HS-5 (cell line): ENCODE data around the gene DLGAP4.
"Not testable (repeated sequence)": the region's sequence is repeated elsewhere in the genome, so short reads cannot be mapped to it uniquely, and the experiment has no call there.

Source experiments
- DNase-seq: peaks from one replicate; pipeline ENCODE4 v3.0.0-alpha.2; 2012; ENCODE audit warnings: low read depth

The DLGAP4 gene

DNA sequence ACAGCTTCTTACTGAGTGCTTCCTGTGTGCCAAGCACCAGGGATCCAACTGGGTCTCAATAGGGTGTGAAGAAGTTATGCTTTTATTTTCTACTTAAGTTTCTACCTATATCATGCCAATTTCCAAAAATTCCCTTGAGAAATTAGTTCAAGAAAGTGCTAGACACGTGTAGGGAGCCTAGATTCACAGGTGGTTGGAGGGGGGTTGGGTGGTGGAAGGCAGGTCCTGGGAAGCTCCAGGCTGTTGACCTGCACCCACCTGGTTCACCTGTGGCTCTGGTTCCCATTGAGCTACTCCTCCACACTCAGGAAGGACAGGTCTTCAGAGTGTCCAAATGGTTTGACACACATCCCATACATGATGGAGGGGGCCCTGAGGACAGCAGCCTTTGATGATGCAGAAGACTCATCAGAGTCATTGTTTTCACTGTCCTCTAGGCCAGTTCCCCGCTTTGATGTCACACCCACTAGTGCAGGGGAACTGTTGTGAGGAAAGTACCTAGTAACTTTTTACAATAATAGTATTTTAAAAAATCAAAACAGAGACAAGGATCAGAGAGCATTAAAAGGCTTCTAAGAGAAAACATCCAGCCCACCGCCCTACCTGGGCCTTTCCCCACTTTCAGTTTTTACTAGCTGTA, 195.3 kb downstream of the DLGAP4 start:
- no peak for DNase-seq

DNA sequence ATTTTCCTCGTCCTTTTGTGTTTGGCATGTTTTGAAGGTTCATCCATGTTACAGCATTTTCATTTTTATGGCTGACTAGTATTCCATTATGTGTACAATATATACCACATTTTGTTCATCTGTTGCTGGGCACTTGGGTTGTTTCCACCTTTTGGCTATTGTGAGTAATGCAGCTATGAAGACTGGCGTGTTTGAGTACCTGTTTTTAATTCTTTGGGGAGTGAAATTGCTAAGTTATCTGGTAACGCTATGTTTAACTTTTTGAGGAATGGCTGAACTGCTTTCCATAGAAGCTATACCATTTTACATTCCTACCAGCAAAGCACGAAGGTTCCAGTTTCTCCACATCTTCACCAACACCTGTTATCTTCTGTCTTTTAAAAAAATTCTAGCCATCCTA, 198.2 kb downstream of the DLGAP4 start:
- DNase-seq, result no peak

DNA sequence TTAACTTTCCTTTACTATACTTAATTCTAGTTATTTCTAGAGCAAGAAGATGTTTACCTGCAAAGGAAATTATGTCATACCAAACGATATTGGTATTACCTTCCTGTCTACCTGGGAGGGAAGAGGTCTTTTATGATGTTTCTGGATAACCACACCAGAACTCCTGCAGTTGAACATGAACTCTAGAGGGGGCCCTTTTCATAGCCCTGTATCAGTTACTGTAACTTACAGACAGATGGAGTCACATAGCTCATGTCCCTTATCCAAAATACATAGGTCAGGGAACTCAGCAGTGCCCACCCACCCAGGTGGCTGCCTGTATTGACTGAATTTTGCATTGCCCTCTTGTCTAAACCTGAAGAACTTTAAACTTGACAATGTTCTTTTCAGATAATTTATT, 200.1 kb downstream of the DLGAP4 start:
- no peak for DNase-seq

DNA sequence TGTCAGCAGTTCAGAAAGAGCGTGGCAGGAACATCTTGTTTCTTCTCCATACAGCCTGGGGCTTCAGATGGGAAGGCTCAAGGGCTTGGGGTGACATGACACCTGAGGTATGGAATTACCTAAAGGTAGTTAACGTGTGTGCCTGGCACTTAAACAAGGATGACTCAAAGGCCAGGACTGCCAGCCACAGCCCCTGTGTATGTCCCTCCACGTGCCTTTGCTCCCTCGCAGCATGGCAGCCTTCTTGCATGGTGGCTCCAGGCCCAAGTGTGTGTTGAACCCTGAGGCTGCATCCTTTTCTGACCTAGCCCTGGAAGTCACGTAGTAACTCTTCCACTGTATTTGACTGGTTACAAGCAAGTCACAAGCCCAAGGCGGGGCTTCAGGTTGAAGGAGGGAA, 201.6 kb downstream of the DLGAP4 start:
- DNase-seq, result no peak

DNA sequence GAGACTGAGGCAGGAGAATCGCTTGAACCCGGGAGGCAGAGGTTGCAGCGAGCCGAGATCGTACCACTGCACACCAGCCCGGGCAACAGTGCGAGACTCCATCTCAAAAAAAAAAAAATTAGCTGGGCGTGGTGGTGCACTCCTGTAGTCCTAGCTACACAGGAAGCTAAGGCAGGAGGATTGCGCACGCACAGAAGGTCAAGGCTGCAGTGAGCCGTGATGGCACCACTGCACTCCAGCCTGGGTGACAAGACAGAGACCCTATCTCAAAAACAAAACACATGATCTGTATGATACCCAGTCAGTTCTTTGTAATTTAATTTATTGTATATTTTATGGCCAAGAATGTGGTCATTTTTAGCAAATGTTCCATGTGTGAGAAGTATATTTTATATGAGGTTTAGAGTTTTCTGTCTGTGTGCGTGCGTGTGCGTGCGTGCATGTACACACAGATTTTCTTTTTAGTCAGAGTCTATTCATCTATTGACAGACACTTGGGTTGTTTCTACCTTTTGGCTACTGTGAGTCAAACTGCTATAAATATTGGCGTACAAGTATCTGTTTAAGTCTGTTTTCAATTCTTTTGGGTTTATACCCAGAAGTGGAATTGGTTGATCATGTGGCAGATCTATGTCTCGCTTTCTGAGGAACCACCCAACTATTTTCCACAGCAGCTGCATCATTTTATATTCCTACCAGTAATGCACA, 213.0 kb downstream of the DLGAP4 start:
- no peak for DNase-seq

DNA sequence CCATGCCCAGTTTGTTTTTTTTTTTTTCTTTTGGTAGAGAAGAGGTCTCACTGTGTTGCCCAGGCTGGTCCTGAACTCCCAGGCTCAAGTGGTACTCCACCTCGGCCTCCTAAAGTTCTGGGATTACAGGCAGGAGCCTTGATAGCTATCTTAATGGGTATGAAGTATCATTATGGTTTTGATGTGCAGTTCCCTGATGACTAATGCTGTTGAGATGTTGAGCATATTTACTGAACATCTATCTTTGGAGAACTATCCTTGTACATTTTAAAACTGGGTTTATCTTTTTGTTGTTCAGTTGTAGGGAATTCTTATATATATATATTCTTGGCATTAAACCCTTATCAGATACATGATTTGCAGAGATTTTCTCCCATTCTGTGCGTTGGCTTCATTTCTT, 213.8 kb downstream of the DLGAP4 start:
- no peak for DNase-seq

DNA sequence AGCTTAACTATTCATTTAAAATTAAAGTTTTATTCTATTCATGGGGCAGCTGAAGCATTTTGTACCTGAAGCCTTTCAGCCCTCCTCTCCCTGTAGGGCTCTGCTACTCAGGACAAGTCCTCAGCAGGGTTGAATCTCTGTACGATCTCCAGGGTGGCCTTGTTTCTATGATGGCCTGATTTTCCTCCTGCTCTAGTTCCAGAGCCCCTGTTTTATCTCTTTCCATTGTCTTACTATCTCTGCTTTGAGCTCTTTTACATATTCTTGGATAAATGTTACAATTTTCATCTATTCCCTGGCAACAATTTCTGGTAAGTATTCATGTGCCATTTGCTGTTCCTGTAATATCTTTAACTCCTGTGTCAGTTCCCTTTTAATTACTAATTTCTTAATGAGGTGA, 215.4 kb downstream of the DLGAP4 start:
- DNase-seq, result no peak

DNA sequence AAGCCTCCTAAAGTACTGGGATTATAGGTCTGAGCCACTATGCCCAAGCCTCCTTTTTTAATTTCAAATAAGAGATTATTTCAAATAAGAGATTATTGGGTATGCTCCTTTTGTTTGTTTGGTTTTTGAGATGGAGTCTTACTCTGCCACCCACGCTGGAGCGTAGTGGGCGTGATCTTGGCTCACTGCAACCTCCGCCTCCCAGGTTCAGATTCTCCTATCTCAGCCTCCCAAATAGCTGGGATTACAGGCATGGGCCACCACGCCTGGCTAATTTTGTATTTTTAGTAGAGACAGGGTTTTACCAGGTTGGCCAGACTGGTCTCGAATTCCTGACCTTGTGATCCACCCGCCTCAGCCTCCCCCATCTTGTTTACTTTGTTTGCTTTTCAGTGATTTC, 216.3 kb downstream of the DLGAP4 start:
- not testable (repeated sequence) for DNase-seq

DNA sequence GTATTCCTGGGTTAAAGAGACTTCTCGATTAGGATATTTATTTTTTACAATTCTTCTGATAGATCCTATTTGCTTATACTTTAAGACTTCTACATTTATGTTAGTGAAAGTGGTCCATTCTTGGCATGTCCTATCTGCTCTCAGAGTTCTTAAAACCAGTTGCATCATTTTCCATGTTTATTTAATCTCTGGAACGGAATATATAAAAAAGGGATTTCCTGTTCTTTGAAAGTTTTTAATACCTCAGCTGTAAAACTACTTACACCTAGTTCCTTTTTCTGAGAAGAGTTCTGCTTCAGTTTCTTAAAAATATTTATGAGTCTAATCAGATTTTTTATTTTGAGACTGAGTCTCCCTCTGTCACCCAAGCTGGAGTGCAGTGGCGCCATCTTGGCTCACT, 217.2 kb downstream of the DLGAP4 start:
- no peak for DNase-seq

DNA sequence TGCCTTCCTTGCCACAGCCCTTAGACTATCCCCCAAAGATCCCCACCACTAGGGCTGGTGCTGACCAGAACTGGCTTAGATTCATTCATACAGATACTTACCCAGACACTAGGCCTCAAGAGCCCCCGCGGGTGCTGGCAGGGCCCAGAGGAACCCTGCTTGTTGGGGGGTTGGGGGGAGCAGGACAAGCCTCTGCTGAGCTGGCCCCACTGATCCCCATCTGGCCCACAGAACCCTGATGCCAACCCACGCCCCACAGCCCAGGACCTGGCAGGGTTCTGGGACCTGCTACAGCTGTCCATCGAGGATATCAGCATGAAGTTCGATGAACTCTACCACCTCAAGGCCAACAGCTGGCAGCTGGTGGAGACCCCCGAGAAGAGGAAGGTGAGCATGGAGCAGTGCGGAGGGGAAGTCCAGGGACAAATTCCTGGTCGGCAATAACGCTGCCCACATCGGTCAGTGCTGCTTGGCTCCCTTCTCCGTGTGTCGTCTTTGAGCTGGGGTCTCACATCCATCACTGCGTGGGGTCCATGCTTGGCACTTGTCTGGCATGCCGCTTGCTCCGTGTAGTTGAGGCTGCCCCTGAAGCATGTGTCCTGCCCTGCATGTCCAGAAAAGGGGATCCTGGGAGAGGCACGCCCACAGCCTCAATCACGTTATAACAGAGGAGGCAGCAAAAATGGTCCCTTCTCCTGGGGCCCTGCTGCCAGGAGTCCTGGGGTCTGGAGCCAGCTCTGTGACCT, 219.7 kb downstream of the DLGAP4 start:
- no peak for DNase-seq

DNA sequence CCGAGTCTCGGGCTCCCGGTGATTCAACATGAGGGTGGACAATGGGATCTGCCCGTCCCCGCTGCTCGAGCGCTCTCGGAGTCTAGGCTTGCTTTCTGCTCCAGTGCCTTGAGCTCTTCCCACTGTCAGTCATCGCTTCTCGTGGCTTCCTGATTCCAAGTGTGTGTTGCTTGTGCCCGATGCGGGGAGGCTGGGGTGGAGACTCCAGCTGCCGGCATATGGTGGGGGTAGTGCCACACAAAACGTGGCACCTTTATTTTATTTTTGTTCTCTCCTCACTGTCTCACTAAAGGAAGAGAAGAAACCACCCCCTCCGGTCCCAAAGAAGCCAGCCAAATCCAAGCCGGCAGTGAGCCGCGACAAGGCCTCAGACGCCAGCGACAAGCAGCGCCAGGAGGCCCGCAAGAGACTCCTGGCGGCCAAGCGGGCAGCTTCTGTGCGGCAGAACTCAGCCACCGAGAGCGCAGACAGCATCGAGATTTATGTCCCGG, 220.4 kb downstream of the DLGAP4 start:
- DNase-seq, result no peak

DNA sequence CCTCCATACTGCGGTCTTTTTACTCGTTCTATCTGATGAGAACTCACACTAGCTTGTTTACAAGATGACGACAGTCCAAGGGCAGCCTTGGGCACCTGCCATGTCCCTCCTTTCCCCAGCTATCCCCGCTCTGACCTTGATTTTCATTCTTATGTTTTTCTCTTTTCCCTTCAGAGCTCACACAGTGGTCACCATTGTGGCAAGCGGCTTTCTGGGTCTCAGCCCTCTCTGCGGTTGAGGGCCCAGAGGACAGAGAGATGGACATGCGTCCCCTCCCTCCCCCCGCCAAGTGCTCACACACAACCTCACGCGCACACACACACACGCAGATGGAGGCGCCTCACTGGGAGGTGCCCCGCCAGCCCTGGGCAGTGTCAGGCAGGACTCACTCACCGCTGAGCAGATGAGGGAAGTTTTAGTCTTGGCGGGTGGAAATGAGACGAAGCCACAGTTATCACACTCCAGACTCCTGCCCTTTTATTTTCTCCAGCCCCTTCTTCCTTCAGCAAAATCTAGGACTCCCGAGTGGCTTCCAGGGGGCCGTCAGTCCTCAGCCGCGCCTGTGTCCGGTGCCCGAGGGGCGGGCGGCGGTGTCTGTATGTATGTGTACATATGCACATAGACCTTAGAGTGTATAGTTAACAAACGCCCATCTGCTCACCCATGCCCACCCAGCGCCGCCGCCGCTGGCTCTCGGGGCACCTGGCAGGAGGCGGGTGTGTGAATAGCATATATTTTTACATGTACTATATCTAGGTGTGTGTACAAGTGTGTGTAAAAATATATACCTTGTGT, 221.4 kb downstream of the DLGAP4 start:
- DNase-seq, result no peak

DNA sequence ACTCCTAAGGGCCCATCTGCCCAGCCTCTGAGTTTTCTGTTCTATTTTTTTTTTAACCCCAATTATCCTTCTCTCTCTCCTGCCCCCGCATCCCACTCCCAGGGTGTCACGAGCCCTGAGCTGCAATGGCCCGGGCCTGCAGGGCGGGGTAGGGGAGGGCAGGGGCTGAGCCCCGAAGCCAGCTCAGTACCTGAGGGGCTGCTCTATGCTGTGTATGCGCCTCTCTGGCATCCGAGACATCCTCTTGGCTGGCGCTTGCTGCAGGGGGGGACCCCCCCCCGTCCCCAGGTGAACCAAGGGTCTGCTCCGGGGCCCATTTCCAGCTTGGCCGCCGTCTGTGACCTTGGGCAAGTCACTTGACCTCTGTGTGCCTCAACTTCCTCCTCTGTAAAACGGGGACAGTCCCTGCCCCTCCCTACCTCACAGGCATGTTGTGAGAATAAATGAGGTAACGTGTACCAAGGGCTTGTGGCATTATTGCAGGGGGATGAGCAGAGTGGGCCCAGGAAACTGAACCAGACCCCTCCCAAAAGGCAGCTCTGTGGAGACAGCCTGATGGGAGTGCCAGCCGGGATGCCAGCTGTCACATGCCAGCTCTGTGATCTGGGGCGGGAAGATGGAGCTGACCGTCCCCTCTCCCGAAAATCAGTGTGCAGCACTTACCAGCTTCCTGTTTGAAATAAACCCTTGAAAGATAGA, 222.2 kb downstream of the DLGAP4 start:
- DNase-seq, result no peak

DNA sequence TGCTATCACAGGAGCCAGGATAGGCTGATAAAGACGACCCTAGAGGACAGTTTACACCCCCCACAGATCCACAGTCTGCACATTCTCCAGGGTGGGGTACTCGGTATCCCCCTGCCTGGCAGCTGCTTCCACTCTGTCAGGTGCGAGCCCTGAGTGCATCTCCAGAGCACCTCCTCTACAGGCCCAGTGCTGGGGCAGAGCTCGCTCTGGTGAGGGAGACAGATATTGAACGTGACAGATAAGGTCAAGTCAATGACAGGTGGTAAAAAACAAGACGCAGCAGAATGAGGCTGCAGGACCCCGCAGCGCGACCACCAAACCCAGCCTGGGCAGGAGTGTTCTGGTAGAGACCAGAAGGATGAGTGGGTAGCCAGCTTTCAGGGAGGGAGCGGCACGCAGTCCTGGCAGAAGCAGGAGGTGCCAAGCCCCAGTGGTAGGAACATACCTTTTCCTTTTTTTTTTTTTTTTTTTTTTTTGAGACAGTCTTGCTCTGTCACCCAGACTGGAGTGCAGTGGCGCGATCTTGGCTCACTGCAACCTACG, 222.8 kb downstream of the DLGAP4 start:
- no peak for DNase-seq

DNA sequence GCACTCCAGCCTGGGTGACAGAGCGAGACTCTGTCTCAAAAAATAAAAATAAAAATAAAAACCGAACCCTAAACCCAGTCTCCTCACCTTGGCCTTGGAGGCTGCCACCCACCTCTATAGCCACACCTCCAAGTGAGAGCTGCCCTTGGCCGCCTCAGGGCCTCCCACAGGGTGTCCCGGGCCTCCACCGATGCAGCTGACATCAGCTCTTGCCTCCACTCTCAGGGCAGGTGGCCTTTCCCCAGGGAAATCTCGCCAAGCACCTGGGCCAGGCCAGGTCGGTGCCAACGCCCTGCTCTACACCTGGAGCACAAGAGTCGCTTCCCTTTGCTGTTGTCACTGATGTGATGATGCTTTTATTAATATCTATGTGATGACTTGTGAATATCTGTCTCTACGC, 226.2 kb downstream of the DLGAP4 start:
- no peak for DNase-seq

DNA sequence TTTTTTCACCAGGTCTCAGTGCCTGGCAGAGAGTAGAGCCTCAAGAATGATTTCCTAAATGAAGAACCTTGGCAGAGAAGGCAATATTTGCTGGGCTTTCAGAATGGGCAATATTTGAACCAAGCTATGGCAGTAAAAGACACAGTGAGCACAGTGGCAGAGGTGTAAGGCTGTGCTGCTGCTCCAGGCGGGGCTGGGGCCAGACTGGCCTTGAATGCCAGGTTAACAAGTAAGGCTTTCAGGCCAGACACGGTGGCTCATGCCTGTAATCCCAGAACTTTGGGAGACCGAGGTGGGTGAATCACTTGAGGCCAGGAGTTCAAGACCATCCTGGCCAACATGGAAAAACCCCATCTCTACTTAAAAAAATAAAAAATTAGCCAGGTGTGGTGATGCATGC, 226.7 kb downstream of the DLGAP4 start:
- no peak for DNase-seq

DNA sequence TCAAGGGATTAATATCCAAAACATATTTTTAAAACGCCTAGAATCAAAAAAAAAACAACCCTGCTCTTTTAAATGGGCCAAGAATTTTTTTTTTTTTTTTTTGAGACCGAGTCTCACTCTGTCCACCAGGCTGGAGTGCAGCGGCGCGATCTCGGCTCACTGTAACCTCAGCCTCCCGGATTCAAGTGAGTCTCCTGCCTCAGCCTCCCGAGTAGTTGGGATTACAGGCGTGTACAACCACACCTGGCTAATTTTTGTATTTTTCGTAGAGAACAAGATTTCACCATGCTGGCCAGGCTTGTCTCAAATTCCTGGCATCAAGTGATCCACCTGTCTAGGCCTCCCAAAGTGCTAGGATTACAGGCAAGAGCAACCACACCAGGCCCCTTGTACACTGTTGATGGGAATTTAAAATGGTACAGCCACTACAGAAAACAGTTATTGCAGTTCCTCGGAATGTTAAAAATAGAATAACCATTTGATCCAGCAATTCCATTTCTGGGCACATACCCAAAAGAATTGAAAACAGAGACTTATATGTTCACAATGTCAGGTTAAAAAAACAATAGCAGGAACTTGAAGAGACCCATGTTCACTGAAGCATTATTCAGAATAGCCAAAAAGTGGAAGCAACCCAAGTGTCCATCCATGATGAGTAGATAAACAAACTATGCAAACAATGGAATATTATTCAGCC, 232.0 kb downstream of the DLGAP4 start:
- no peak for DNase-seq

DNA sequence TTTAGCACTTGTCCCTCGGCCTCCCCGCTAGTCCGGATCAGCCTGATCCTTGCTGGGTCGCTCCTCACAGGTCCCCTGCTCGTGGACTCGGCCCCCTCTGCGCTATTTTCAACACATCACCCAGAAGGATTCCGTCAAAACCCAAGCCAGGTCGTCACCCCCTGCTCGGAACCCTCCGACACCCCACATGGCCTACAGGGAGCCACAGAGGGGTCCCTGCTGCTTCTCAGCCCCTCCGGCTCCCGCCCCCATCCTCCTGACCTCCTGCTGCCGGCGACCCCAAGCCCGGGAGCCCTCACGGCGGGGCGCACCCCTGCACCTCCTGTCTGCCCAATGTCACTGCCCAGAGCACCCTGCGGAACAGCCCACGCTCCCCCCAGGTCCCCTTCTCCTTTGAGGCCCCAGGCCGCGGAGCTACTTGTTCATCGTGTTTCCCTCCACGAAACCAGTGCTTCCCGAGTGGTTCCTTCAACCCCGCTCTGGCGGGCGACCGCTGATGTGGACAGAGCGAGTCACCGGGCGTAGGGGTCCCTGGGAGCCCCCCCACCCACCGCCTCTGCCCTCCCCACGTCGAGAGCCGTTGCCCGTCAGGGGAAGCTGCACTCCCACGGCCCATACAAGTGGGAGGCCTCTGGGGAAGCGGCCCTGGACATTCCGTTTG, 234.5 kb downstream of the DLGAP4 start:
- DNase-seq, result no peak

DNA sequence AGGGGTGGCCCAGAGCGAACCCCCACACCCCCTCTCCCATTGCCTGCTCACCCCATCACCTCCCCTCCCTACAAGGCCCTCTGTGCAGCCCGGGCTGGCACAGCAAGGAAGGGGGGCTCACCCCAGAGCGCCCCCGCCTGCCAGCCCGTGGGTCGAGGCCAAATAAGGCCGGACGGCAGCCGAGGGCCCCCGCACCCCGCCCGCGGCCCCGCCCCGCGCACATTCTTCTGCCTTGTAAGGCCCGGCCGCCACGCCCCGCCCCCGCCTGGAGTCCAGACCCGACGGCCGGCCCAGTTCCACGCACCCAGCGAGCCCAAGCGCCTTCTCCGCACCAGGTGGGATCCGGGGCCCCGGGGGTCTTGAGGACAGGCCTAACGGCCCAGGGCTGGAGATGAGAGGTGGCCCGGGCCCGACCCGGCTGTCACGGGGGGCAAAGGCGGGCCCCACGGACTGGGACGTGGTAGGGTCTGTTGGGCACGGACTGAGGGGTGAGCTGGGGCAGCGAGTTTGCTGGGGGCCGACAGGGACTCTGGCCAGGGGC, 235.2 kb downstream of the DLGAP4 start, which contains the start of gene MYL9:
TSS of gene MYL9 (plus strand) at position 293 of the 541 bp plus-strand sequence. CDS start 3,366 bp downstream, outside the sequence.
- no peak for DNase-seq
